Omental fat pad (tissue), 4 donors: Measurements from ENCODE around the gene DSCAML1. TPM values are rescaled to one million over a fixed set of nuclear protein-coding genes. Genes with fewer than 3 reads are reported as not detected.

Experiments used
- ATAC-seq: fragments of 150-250 bp; one replicate; pipeline ENCODE4 v1.9.1; 2016; ENCODE audit warnings: mild to moderate bottlenecking, moderate library complexity; ENCODE audit not compliant: low FRiP score
- DNase-seq: peaks from one replicate; pipeline ENCODE4 v3.0.0-alpha.2; 2019; ENCODE audit warnings: low spot score
- total RNA-seq, 4 donors: library from RNA; depleted of rRNA; stranded (reverse); fragments of >200 nt; gene quantifications; one replicate each; pipeline ENCODE4 v1.1.0, GENCODE V29; 2016
- TF ChIP-seq, protein P1 (sequence below), 3 donors: fragments of 450-650 bp; IDR thresholded peaks; one replicate each; pipeline ENCODE4 v1.5.1; 2016 to 2017; ENCODE audit warnings: antibody characterized with exemption in 3 of 3, mild to moderate bottlenecking in 3 of 3, moderate library complexity in 2 of 3

Gene DSCAML1
- total RNA-seq, 4 donors from 2014 or later = 0.95 to 10.9 (median 3.9) TPM

DNA sequence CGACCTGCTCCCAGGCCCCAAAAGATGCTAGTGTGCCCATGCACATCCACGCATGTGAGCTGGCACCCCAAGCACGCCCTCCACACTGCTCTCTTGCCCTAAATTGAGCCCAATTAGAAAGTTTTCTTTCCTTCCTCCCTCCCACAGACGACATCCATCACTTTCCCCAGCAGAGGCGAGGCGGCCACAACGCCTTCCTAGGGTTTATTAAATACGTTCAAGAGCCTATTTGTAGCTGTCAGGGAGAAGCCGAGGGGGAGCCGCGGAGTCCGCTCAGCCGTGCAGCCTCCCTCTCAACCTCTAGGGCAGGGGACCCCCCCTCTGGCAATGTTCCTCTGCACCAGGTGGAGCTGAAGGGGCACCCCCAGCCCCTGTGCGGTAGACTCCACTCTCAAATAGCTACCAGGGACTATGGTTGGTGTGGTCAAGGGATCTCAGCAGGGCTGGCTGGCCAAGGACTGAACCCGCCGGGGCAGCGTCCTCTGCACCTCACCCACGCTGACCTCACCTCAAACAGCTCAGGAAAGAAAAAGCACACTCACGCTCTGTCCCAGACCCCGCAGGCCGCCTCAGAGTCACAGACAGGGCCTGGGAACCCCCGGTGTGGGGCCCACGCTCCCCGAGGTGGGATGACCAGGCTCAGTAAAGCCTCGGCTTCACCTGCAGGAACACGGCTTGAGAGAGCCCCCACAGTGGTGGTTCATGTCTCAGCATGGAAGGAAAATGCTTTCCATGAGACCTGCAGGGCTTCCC lies 152.4 kb downstream of the DSCAML1 start:
- no peak for DNase-seq
- ATAC-seq = no peak
- TF ChIP-seq, protein P1, sequence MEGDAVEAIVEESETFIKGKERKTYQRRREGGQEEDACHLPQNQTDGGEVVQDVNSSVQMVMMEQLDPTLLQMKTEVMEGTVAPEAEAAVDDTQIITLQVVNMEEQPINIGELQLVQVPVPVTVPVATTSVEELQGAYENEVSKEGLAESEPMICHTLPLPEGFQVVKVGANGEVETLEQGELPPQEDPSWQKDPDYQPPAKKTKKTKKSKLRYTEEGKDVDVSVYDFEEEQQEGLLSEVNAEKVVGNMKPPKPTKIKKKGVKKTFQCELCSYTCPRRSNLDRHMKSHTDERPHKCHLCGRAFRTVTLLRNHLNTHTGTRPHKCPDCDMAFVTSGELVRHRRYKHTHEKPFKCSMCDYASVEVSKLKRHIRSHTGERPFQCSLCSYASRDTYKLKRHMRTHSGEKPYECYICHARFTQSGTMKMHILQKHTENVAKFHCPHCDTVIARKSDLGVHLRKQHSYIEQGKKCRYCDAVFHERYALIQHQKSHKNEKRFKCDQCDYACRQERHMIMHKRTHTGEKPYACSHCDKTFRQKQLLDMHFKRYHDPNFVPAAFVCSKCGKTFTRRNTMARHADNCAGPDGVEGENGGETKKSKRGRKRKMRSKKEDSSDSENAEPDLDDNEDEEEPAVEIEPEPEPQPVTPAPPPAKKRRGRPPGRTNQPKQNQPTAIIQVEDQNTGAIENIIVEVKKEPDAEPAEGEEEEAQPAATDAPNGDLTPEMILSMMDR (IDR thresholded peaks at IDR 0.05) = no peak

DNA sequence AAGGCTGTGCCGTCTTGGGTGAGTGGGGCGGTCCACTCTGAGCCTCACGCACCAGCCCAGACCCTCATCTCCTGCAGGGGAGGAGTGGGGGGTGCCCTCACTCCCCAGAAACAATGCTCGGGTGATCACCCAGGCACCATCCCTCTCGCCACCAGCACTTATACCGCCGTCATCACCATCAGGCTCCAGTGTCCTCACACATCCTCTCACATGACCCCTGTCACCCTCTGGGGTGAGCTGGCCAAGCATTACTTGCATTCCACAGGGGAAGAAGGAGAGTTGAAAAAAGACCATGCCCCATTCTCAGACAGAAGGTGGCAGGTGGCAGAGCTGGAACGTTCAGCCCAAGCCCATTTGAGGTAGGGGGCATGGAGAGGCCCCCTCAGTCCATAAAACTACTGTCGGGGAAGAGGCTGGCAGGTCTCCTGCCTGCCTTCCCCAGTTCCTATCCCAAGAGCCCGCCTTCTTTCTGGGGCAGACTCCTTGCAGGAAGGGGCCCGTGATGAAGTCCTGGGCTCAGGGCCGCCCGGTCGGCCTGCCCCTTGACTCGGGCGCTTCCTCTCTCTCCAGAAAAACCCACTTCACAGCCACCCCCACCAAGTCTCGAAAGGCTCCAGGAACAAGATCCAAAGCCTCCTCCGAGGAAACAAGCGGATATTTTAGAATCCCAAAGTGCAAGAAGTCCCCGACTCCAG lies 153.3 kb downstream of the DSCAML1 start:
- TF ChIP-seq, protein P1 (IDR thresholded peaks at IDR 0.05) = no peak
- no peak for DNase-seq
- no peak for ATAC-seq

DNA sequence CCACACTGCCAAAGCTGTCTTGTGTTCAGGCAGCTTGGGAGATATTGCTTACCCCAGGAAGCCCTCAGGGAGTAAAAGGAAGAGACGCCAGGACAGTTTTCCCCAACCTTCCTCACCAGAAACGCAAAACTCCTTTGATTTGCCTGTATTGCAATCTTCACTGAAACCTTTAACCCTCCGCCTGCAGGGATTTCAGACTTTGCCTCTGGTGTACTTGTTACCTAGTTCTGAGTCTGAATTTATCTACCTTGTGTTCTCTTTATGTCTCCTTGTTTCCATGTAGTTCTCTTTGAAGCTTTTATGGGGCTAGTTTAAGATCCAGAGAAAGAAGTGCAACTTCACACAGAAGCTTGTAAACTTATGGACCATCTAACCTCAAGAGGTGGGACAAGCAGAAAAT lies 154.2 kb downstream of the DSCAML1 start:
- ATAC-seq (no peak), DNase-seq (no peak)

DNA sequence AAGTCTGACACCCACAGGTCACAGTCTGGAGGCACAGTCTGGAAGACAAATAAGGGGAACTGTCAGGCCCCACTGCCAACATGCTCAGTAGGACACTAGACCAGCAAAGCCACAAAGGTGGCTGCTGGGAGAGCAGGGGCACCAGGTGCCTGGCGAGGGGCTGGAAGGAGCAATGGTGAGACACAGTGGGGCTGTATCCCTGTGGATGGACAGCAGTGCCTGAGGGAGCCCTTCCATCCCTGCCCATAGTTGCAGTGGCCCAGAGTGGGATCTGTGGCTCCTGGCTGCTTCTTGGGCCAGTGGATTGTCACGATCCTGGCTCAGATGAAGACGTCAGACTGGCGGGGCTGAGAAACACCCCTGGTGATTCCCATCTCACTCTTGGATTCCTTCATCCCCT lies 154.6 kb downstream of the DSCAML1 start:
- TF ChIP-seq, protein P1 (IDR thresholded peaks at IDR 0.05) = no peak
- DNase-seq (no peak), ATAC-seq (no peak)

More for the DNA sequence above, 154.2 kb downstream of the DSCAML1 start:
- TF ChIP-seq, protein P1 (IDR thresholded peaks at IDR 0.05) = no peak

DNA sequence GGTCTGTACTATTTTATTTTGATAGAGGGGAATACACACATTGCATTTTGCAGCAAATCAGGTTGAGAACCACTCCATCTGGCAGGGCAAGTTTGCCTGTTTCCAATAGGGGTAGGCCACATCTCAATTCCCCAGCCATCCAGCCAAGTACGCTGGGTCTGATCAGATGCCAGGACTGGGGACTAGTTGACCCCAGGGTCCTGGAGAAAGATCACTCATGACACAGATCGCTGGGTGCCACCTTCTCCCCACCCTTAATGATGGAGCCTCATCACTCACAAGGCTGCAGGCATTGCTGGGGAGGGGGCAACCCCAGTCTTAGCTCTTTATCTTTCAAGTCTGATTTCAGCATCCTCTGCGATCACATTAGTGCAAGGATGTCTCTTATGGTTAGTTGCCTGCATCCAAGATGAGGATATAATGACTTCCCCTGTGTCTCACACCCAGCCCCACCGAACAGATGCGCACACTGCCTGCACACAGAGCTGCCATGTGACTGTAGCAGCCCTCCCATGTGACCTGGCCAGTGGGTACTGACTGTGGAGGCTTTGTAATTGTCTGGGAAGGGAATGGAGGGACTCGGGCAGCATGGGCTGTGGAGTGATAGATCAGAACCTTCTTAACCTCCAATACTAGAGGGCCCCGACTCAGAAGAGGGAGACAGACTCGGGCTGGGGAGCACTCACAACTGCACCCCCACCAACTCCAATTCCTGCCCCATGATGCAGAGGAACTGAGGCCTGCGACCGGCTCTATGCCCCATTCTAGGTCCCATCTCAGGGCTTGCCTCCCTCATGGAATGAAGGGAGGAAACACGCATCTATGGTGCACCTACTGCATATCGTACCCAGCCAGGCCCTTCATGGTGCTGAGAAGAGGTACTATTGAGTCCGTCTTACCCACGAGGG lies 155.8 kb downstream of the DSCAML1 start:
- ATAC-seq (no peak), DNase-seq (no peak)
- TF ChIP-seq, protein P1 (IDR thresholded peaks at IDR 0.05) = no peak

DNA sequence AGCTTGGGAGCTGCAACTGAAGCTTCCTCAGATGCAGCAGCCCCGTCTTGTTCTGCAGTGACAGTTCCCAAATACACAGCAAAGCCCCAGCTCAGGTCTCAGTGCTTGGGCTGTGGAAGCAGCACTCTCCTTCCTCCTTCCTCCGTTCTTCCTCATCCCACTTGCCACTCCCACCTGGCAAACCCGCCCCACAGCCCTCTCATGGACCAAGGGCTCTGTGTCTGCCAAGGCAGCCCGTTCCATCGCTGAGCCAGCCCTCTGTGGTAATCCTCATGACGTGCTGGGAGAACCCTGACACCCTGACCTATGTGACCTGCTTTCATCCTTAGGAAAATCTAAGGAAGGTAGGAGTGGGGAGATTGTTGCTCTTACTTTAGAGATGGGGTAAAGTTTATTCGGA lies 157.0 kb downstream of the DSCAML1 start:
- DNase-seq (no peak), ATAC-seq (peak; percentile 37)
- TF ChIP-seq, protein P1 (IDR thresholded peaks at IDR 0.05) = no peak
